HuH-7.5 (cell line): Measurements from ENCODE around the gene RABGGTA.
A peak's percentile ranks its signal among the peaks of the same experiment; 100 is the strongest.

Source experiments
- DNase-seq: peaks from one replicate; pipeline ENCODE4 v3.0.0; 2011; ENCODE audit warnings: low spot score

The RABGGTA gene, protein sequence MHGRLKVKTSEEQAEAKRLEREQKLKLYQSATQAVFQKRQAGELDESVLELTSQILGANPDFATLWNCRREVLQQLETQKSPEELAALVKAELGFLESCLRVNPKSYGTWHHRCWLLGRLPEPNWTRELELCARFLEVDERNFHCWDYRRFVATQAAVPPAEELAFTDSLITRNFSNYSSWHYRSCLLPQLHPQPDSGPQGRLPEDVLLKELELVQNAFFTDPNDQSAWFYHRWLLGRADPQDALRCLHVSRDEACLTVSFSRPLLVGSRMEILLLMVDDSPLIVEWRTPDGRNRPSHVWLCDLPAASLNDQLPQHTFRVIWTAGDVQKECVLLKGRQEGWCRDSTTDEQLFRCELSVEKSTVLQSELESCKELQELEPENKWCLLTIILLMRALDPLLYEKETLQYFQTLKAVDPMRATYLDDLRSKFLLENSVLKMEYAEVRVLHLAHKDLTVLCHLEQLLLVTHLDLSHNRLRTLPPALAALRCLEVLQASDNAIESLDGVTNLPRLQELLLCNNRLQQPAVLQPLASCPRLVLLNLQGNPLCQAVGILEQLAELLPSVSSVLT

DNA sequence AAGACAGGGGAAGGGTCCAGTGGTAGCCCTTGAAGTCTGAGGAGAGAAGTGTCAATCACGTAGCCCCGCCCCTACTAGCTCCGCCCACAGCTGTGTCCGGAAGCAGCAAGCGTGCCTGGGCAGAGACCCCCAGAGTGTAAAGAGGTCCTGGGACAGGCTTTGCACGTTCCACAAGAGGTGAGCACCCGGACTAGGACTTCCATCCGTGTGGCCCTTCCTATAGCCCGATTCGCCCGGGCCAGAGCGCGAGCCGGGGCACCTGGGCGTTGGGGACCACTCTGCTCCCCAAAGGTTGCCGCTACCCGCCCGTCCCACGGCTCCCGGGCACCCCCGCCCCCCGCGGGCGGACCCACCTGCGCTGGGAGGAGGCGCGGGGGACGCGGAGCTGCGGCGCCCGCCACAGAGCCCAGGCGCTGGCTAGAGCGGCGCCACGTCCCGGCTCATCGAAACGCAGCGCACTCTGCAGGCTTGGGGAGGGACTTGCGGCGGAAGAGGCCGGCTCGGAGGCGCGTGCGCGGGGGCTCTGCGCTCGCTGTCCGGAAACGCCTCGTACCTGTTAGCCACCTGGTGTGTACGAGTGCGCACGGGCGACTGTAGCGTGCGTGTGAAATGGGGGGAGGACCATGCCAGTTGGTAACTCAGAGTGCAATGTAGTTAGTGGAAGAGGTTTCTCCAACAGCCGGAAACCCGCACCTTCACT is at the start of gene RABGGTA:
Gene RABGGTA, minus strand, starts transcription at position 464 of the 700 bp plus-strand sequence. CDS start 482 bp downstream, outside the sequence.
- DNase-seq = peak; percentile 96

DNA sequence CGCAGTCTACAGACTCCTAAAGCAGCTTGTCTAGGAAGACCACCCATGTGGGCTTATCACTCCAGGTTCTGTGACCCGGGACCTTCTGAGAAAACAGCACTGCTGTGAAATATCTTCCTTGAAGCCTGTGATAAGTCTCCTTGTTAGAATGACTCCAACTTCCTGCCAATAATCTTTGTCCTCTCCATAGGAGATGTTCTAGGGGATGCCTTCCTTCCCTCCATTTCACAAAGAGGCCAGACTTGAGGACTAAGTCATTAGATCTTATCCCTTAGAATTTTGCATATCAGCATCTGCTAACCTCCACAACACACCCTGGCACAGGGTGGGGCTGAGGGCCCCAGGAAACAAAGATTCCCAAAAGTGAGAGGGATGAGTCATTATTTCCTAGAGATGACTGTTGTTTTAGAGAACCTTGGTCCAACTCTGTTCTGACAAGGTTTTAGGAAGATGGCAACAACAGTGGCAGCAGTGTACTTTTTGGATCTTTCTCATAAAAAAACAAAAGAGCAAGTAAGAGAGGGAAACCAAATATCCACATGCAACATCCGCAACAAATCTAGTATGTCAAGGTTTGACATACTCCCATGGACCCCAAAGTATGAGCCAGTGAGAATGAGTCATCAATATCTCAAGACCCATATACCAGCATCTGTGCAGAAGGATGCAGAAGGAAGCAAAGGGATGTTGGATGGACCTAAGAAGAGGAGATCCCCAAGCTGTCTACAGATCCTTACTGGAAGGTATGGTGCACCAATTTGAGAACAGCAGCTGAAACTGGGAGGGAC is 45.9 kb upstream of the RABGGTA start:
- DNase-seq = no peak

DNA sequence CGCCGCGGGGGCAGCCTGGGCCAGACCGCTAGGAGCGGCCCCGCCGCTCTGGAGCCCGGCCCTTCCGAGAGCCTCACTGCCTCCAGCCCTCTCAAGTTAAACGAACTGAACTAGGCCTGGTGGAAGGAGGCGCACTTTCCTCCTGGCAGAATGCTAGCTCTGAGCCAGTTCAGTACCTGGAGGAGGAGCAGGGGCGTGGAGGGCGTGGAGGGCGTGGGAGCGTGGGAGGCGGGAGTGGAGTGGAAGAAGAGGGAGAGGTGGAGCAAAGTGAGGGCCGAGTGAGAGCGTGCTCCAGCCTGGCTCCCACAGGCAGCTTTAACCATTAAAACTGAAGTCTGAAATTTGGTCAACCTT is 45.2 kb upstream of the RABGGTA start:
- DNase-seq = no peak

DNA sequence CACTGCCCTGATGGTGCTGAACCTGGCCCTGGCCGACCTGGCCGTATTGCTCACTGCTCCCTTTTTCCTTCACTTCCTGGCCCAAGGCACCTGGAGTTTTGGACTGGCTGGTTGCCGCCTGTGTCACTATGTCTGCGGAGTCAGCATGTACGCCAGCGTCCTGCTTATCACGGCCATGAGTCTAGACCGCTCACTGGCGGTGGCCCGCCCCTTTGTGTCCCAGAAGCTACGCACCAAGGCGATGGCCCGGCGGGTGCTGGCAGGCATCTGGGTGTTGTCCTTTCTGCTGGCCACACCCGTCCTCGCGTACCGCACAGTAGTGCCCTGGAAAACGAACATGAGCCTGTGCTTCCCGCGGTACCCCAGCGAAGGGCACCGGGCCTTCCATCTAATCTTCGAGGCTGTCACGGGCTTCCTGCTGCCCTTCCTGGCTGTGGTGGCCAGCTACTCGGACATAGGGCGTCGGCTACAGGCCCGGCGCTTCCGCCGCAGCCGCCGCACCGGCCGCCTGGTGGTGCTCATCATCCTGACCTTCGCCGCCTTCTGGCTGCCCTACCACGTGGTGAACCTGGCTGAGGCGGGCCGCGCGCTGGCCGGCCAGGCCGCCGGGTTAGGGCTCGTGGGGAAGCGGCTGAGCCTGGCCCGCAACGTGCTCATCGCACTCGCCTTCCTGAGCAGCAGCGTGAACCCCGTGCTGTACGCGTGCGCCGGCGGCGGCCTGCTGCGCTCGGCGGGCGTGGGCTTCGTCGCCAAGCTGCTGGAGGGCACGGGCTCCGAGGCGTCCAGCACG is 44.6 kb upstream of the RABGGTA start:
- DNase-seq = peak; percentile 69

DNA sequence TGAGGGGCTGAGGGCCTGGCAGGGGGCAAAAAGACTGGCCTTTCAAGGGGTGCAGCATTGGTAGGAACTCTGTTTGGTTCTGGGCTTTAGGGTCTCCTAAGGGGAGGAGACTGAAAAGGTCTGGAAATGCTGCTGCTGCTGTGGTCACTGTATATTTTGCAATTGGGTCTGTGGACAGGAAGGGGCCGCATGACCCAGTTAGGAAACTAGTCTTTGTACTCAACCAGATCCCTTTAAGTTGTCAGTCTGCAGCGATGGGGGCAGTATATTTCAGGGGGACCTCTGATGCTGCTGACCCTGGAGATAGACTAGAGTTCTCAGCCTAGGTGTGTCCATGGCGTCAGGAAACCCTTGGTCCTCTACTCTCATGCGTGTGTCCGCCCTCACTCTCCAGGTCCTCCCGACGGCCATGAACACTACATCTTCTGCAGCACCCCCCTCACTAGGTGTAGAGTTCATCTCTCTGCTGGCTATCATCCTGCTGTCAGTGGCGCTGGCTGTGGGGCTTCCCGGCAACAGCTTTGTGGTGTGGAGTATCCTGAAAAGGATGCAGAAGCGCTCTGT is 43.9 kb upstream of the RABGGTA start:
- no peak for DNase-seq

DNA sequence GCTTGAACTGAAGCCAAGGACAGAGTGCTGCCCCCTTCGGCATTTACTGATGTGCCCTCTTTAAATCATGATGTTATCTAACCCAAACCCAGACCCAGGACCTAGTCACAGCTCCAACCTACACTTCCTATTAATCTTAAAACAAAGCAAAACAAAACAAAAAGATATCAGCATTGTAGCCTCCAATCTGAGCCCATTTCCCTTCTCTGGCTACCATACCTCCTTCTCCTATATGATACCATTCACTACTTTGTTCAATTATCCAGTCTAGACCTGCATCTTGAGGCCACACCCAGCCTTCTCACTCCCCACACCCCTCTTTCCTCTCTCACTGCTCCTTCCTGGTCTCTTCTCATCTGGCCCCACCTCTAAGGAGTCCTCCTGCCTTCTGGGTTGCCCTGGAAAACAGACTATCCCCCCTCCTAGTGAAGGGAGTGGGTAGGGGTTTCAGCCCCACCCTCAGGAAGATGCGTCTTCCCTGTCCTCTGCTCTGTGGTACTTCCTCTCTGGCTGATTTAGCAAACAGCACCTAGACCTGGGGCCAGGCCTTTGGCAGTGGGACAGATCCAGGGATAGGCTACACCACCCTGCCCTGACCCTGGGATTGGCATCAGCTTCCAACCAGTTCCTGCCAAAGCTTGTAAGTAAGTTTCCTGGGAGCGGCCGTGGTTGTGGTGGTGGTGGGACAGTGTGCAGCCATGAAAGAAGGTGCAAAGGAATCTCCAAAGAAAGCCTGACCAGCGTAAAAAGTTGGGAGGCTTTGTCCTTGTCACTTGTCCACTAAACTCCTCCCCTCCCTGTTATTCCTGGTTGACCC is 43.2 kb upstream of the RABGGTA start:
- DNase-seq = no peak

DNA sequence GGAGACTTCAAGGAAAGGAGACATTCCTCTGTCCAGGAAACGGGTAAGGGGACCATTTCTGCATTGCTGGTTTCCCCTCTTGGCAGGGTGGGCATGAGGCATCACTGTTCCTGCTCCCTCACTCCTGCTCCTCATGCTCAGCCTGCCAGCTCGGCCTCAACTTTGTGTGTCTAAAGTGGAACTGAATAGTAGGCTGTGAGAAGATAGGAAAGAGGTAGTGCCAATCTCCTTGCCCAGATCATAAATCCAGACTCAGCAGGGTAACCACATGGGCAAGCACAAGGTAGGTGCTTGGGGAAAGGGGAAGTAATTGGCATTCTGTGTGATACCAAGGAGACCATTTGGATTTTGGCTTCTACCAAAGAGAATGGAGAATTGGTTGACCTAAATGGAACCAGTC is 42.5 kb upstream of the RABGGTA start:
- no peak for DNase-seq

DNA sequence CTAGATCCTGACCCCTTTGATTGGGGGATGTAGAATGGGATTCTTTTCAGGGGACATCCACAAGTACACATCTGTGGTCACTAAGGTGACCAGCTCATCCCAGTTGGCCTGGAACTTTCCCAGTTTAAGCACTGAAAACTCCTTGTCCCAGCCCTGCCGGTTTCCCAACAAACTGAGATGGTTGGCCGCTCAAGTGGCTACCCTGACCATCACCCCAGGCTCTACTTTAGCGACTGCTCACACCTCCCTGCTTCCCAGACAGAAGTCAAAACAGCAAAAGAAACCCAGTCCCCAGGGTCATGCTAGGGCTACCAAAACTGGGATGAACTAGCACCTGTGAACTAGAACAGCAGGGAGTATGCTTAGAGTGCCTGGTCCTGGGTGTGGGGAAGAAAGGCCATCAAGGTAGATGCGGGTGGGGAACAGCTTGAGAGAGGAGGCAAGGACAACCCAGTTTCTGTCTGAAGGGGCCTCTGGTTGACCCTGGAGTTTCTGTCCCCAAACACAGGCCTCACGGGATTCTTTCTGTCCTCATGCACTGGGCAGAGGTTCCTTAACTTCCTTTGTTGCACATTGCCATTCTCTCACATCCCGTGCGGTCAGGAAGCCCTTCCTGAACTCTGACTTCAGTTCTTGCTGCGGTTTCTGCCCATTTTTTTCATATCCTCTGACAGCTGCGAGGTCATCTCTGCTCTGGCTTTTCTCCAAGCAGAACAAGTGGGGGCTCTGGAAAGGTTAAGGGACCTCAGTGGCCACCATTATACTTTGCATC is 41.5 kb upstream of the RABGGTA start:
- no peak for DNase-seq

DNA sequence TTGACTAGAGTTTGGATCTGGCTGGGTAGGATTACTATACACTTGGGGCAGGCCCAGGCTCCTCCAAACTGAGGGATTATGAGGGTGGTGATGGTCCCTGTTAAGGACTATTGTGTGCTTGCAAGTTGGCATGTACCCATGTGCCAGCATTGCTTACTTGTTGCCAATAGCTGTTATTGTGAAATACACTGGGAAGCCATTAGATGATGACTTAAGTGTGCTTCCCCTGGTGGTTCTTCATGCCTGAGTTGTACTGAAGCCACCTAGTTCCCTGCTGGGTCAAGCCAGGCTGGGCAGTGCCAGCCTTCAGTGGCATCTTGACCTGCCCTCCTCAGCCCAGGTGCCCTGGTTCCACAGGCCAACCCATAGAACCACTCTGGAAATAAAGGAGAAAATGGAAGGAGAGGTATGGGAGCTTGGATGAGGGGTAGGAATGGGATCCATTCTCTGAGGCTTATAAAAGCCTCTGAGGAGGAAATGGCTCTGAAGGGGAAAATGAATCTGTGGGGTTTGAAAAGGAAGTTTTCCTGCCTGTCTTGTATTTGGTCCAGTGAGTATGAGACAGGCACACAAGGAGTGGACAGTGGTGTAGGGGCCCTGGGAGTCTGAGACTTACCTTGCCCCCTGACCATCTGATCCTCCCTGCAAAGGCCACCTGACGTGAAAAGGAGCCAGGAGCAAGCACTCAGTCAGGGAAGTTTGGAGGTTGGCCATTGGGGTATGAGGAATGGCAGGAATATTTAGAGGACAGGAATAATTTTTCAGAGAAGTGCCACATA is 40.6 kb upstream of the RABGGTA start:
- DNase-seq = no peak

DNA sequence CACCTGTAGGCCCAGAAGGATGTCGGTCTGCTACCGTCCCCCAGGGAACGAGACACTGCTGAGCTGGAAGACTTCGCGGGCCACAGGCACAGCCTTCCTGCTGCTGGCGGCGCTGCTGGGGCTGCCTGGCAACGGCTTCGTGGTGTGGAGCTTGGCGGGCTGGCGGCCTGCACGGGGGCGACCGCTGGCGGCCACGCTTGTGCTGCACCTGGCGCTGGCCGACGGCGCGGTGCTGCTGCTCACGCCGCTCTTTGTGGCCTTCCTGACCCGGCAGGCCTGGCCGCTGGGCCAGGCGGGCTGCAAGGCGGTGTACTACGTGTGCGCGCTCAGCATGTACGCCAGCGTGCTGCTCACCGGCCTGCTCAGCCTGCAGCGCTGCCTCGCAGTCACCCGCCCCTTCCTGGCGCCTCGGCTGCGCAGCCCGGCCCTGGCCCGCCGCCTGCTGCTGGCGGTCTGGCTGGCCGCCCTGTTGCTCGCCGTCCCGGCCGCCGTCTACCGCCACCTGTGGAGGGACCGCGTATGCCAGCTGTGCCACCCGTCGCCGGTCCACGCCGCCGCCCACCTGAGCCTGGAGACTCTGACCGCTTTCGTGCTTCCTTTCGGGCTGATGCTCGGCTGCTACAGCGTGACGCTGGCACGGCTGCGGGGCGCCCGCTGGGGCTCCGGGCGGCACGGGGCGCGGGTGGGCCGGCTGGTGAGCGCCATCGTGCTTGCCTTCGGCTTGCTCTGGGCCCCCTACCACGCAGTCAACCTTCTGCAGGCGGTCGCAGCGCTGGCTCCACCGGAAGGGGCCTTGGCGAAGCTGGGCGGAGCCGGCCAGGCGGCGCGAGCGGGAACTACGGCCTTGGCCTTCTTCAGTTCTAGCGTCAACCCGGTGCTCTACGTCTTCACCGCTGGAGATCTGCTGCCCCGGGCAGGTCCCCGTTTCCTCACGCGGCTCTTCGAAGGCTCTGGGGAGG is 39.5 kb upstream of the RABGGTA start, which contains the start of gene LTB4R:
Gene LTB4R, plus strand, starts transcription at position 857 of the 959 bp plus-strand sequence. CDS start 4,150 bp downstream, outside the sequence.
- DNase-seq = no peak

DNA sequence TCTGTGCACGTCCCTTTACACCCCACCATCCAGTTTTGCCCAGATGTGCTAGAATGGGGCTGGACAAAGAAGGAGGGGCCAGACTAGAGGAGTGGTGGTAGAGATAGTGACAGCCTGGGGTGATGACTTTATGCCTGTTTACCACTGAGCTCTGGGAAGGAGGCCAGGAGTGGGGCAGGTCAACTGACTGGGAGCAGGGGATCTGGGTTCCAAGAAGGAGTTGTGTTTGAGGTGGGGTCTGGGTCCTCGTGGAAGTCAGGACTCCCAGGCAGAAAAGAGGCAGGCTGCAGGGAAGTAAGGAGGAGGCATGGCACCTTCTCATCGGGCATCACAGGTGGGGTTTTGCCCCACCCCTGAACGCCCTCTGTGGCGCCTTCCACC is 38.9 kb upstream of the RABGGTA start:
- no peak for DNase-seq

DNA sequence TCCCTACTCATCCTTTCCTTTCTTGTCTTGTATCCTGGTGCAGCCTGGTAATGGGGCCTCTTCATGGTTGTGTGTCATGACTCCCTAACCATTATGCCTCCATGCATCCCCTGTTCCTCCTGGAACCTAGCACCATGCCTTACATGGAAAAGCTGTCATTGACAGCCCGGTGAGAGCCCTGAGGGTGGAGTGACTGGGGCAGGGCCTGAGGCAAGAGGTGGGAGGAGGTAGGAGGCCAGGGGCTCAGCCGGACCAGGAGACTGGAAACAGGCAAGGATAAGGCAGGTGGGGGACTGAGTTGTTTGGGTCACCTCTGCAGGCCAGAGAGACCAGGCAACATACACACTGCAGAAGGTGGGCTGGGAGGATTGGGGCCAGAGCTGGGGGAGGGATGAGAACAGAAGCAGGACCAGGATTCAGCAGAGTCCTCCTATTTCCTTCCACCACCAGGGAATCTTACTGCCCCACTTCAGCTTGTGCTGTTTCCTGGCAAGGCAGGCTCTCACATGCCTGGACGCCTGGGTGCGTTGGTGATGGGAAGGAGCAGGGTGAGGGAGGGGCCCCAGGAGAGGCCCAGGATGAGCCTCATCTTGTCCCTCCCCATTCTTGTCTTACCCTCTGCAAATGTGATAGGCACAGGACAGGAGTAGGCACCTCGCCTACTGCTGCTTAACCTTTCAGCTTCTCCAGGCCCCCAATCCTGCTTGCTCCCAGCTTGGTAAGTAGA is 38.3 kb upstream of the RABGGTA start, which contains the start of gene LTB4R2:
Gene LTB4R2, plus strand, starts transcription at position 603 of the 727 bp plus-strand sequence. CDS start 525 bp downstream, outside the sequence.
- DNase-seq = no peak

DNA sequence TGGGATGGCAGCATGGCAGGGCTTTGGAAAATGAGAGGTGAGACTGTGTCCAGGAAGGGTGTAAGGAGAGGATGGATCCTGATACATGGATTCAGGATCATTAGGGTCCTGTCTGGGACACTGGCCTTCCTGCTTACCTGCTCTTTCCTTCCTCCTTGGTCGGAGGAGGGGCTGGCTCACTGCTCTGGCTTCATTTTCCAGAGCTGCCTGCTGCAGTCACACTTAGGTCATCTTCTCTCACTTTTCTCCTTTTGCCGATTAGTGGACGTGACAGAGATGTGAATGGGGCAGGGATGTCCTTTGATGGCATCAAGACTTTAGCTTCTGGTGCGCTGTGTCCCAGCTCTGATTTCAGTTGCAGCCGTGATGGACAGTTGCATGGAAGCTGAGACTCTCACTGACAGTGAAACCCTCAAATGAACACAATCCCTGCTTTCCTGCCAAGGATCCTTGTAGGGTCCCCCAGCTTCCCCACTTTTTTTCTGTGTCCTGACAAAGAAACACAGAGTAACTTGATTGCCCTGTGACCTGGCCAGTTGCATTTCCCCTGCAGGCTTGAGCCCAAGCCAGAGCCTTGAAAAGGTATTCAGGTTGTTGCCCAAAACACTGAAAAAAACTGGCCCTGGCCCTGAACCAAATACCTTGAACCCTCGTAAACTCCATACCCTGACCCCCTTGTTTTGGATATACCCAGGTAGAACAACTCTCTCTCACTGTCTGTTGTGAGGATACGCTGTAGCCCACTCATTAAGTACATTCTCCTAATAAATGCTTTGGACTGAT is 37.1 kb upstream of the RABGGTA start:
- DNase-seq = no peak

DNA sequence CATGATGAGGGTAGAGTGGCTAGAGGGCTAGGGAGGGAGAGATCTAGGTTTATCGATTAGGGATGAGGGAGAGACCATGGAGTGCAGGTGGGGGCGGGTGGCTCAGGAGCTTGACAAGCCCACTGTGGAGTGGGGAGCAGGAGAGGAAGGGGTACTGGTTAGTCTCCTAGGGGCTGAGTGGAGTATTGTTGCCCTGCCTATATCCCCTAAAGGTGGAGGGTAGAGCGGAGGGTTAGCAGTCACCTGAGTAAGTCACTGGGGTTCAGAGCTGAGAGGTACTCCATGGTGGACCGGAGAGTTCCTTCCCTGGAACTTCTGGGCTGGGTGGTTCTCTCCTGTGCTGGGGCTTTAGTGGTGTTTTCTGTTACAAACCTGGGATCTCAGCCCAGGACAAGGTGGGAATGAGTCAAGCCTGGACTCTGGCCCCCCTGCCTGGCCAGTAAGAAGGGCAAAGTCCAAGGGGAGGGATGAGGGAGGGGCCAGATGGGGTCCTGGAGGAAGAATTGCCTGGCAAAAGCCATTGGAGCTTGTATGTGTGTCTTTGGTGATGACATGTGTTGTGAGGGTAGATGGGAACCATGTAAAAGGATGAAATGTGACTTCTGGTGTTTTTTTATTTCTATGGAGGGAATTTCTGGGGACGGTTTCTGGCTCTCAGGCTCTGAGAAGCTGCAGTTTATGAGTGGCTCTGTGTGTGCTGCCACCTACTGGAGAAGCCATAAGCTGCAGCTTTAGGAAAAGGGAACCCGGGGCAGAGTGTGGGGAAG is 36.4 kb upstream of the RABGGTA start, which contains the start of gene CIDEB:
Gene CIDEB, minus strand, starts transcription at position 403 of the 767 bp plus-strand sequence. Its CDS starts 119 bp downstream, at position 284.
- peak; percentile 97 for DNase-seq

DNA sequence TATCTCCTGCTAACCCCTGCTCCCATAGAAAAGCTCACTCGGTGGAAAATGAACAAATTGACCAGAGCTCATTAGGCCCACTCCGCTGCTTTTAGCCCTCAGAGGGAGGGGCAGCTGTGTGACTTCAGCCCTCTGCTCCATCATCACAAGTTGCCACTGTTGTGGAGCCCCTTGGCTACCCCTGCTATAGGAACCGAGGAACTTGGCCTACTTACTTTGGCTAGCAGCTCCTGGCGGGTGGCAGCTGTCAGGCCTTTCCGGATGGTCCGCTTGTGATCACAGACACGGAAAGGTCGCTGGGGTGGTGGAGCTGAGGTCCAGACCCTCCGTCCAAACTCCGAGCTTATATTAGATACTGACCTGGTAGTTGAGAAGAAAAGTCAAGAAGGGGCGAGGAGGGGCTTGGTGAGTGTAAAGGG is 35.8 kb upstream of the RABGGTA start:
- no peak for DNase-seq
